Measurements from ENCODE around the gene CPSF4. TPM values are rescaled to one million over a fixed set of nuclear protein-coding genes. Genes with fewer than 3 reads are reported as not detected.

The CPSF4 gene
- total RNA-seq, 2 experiments from 2014 or later: 84.4 to 88.6 TPM

DNA sequence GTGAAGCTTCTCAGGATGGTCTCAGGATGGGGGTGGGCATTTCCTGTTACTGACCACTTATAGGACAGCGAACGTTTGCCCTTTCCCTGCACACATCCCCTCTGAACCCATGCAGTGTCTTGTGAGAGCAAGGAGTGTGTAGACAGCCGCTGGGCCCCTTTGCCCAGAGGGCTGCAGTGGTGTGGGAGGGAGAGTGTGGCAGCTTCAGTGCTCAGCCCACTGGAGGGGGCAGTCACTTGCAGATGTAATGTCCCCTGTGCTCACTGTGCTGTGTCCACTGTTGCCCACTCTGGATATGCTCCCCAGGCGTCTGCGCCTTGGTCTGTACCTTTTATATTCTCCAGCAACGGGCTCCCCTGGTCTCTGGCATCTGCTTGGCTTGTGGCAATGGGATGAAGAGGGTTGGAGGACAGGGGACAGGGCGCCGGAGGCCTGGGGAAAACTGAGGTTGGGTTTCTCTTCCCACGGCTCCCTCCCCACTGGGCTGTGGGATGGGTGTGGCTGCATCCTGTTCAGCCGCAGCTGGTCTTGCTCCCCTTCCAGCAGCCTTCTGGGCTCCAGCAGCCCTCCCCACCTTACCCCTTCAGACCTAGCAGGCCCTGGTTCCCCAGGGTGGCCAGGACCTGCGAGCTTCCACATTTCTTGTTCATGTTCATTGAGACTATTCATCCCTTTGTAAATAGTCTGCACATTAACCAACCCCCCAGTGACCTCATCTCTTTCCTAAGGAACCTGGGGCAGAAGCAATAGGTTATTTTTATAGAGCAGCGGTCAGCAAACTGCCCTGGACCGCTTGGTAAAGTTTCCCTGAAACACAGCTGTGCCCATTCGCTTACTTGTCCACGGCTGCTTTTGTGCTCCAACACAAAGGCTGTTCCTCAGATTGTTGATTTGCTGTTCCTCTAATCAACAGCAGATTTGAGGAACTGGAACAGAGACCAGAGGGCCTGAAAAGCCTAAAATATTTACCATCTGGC, 40.0 kb downstream of the CPSF4 start:
- Histone ChIP-seq H3K4me1 (ENCODE audit: insufficient read depth, low read length, poor library complexity, severe bottlenecking) (peaks cover 9% of the 10 kb centered on the region), H3K4me3 (ENCODE audit: low read depth, low read length, poor library complexity, severe bottlenecking) (no peak overlapping the region), H3K27ac (ENCODE audit: low read depth, low read length, poor library complexity, severe bottlenecking) (no peak overlapping the region), H3K4me2 (ENCODE audit: low read length) (no peak overlapping the region), H3K9me3 (ENCODE audit: low read length) (no peaks in the 10 kb centered on the region), H3K9me2 (ENCODE audit: insufficient read depth, low read length) (no peaks in the 10 kb centered on the region), H3K79me2 (ENCODE audit: insufficient read depth, low read depth, low read length) (peaks cover 50% of the 10 kb centered on the region), H3K36me3 (ENCODE audit: insufficient read depth, low read length) (peaks cover 74% of the 10 kb centered on the region), H2AFZ (ENCODE audit: low read length) (no peak overlapping the region), H4K20me1 (ENCODE audit: insufficient read depth, low read length) (no peaks in the 10 kb centered on the region; the same call in 1 of the 2 replicates)
- TF ChIP-seq, protein P1, sequence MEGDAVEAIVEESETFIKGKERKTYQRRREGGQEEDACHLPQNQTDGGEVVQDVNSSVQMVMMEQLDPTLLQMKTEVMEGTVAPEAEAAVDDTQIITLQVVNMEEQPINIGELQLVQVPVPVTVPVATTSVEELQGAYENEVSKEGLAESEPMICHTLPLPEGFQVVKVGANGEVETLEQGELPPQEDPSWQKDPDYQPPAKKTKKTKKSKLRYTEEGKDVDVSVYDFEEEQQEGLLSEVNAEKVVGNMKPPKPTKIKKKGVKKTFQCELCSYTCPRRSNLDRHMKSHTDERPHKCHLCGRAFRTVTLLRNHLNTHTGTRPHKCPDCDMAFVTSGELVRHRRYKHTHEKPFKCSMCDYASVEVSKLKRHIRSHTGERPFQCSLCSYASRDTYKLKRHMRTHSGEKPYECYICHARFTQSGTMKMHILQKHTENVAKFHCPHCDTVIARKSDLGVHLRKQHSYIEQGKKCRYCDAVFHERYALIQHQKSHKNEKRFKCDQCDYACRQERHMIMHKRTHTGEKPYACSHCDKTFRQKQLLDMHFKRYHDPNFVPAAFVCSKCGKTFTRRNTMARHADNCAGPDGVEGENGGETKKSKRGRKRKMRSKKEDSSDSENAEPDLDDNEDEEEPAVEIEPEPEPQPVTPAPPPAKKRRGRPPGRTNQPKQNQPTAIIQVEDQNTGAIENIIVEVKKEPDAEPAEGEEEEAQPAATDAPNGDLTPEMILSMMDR (conservative IDR thresholded peaks at IDR 0.05; ENCODE audit: low read length): no peak
- TF ChIP-seq EZH2phosphoT487 (IDR thresholded peaks at IDR 0.05; ENCODE audit: borderline replicate concordance, low read depth, low read length): no peak
- ChIA-PET POLR2A (interaction anchor here (0.7 kb wide), 1 partner anchor 15 kb away, joined by 3 read pairs; no protein-coding TSS in a partner anchor), CTCF (ENCODE audit: unreplicated experiment) (no interaction called here)
- no peak for DNase-seq (ENCODE audit: low spot score)
- intact Hi-C loops (cut with micrococcal nuclease; ENCODE audit: unreplicated experiment): no loop called here
- BruUV-seq (replicated peaks): no TSS peak

DNA sequence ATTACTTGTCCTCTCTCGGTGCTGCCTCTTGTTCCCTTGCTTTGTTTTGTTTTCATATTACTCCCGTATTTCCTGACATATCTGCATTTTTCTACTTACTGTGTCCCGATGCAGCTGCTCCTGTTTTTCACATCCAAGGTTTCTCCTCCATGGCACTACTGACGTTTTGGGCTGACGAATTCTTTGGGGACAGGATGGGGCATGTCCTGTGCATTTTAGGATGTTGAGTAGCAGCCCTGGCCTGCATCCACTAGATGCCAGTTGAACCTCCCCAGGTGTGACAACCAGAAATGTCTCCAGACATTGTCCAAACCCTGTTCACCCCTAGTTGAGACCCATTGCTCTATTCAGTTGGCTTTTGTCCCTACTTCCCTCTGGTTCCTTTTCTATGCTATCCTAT, 46.4 kb downstream of the CPSF4 start:
- H3K4me3 ChIP-seq (ENCODE audit: low read depth, low read length, poor library complexity, severe bottlenecking): no peak overlapping the region
- no peaks in the 10 kb centered on the region for H3K79me2 ChIP-seq (ENCODE audit: insufficient read depth, low read depth, low read length)
- ChIA-PET POLR2A (no interaction called here), CTCF (ENCODE audit: unreplicated experiment) (no interaction called here)
- no peak for DNase-seq (ENCODE audit: low spot score)
- BruUV-seq (replicated peaks): no TSS peak
- no peak overlapping the region for H3K27ac ChIP-seq (ENCODE audit: low read depth, low read length, poor library complexity, severe bottlenecking)
- TF ChIP-seq, protein P1 (conservative IDR thresholded peaks at IDR 0.05; ENCODE audit: low read length): no peak
- no peak for TF ChIP-seq EZH2phosphoT487 (IDR thresholded peaks at IDR 0.05; ENCODE audit: borderline replicate concordance, low read depth, low read length)
- H4K20me1 ChIP-seq (ENCODE audit: insufficient read depth, low read length): no peaks in the 10 kb centered on the region
- H2AFZ ChIP-seq (ENCODE audit: low read length): no peak overlapping the region
- H3K4me1 ChIP-seq (ENCODE audit: insufficient read depth, low read length, poor library complexity, severe bottlenecking): no peaks in the 10 kb centered on the region
- intact Hi-C loops (cut with micrococcal nuclease; ENCODE audit: unreplicated experiment): no loop called here
- no peak overlapping the region for H3K4me2 ChIP-seq (ENCODE audit: low read length)
- no peaks in the 10 kb centered on the region for H3K9me3 ChIP-seq (ENCODE audit: low read length)
- H3K9me2 ChIP-seq (ENCODE audit: insufficient read depth, low read length): no peaks in the 10 kb centered on the region
- peaks cover 54% of the 10 kb centered on the region for H3K36me3 ChIP-seq (ENCODE audit: insufficient read depth, low read length)

DNA sequence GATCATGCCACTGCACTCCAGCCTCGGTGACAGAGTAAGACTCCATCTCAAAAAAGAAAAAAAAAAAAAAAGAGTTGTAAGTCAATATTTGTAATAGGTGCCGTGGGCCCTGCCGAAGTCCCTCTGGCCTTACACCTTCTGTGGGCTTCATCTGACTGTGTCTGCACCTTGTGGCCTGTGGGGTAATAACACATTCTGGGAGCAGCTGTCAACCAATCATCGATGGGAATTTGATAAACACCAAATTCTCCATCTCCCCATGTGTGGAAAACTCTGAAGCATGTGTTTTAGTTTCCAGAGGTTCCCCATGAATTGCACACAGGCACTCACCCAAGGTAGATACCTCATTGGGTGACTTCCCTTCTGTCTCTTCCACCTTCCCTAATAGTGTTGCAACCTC, 50.5 kb downstream of the CPSF4 start:
- no peak for DNase-seq (ENCODE audit: low spot score)

More for the DNA sequence above, 50.5 kb downstream of the CPSF4 start:
- Histone ChIP-seq H3K4me3 (ENCODE audit: low read depth, low read length, poor library complexity, severe bottlenecking) (no peak overlapping the region), H3K36me3 (ENCODE audit: insufficient read depth, low read length) (peaks cover 54% of the 10 kb centered on the region), H3K9me3 (ENCODE audit: low read length) (no peaks in the 10 kb centered on the region), H3K79me2 (ENCODE audit: insufficient read depth, low read depth, low read length) (no peaks in the 10 kb centered on the region), H3K9me2 (ENCODE audit: insufficient read depth, low read length) (no peaks in the 10 kb centered on the region), H4K20me1 (ENCODE audit: insufficient read depth, low read length) (no peaks in the 10 kb centered on the region), H3K4me2 (ENCODE audit: low read length) (no peak overlapping the region), H2AFZ (ENCODE audit: low read length) (no peak overlapping the region), H3K4me1 (ENCODE audit: insufficient read depth, low read length, poor library complexity, severe bottlenecking) (no peaks in the 10 kb centered on the region), H3K27ac (ENCODE audit: low read depth, low read length, poor library complexity, severe bottlenecking) (no peak overlapping the region)
- TF ChIP-seq, protein P1 (conservative IDR thresholded peaks at IDR 0.05; ENCODE audit: low read length): peak; percentile 42
- TF ChIP-seq EZH2phosphoT487 (IDR thresholded peaks at IDR 0.05; ENCODE audit: borderline replicate concordance, low read depth, low read length): no peak
- ChIA-PET CTCF (ENCODE audit: unreplicated experiment) (no interaction called here), POLR2A (no interaction called here)
- no TSS peak for BruUV-seq (replicated peaks)
- intact Hi-C loops (cut with micrococcal nuclease; ENCODE audit: unreplicated experiment): no loop called here
